Measurements from ENCODE around the gene WDR19. TPM values are rescaled to one million over a fixed set of nuclear protein-coding genes. Genes with fewer than 3 reads are reported as not detected.
A peak's percentile ranks its signal among the peaks of the same experiment; 100 is the strongest.
"Not testable (repeated sequence)": the region's sequence is repeated elsewhere in the genome, so short reads cannot be mapped to it uniquely, and the experiment has no call there.

WDR19 gene
- polyA plus RNA-seq, 6 donors from 2014 or later = 4.6 to 10.6 (median 7.4) TPM

GRCh38 chr4:39237179-39237578, 54.9 kb downstream of the WDR19 start:
- Mint-ChIP-seq H3K4me3 (no peak overlapping the region), H3K27me3 (no peaks in the 10 kb centered on the region), H3K36me3 (peaks cover 14 to 21% of the 10 kb centered on the region in 2 donors), H3K9me3 (no peaks in the 10 kb centered on the region), H3K27ac (no peak overlapping the region), H3K4me1 (no peaks in the 10 kb centered on the region)
- DNase-seq = no peak
- ATAC-seq (ENCODE audit: low read depth in 2 of 2) = no peak

GRCh38 chr4:39243462-39243861, 61.1 kb downstream of the WDR19 start:
- DNase-seq (no peak), ATAC-seq (ENCODE audit: low read depth in 2 of 2) (no peak)
- H3K27ac Mint-ChIP-seq = no peak overlapping the region
- H3K9me3 Mint-ChIP-seq = peaks cover 0 to 5% (median 0%) of the 10 kb centered on the region in 7 donors
- H3K36me3 Mint-ChIP-seq = peaks cover 0 to 11% of the 10 kb centered on the region in 2 donors
- no peaks in the 10 kb centered on the region for H3K4me1 Mint-ChIP-seq
- H3K4me3 Mint-ChIP-seq = no peak overlapping the region
- no peaks in the 10 kb centered on the region for H3K27me3 Mint-ChIP-seq

- Mint-ChIP-seq H3K9me3 (peaks cover 0 to 4% (median under 1%) of the 10 kb centered on the region in 7 donors), H3K36me3 (peaks cover 23 to 29% of the 10 kb centered on the region in 2 donors), H3K27me3 (no peaks in the 10 kb centered on the region), H3K27ac (peak overlapping the region in 2 of 6 donors; percentile 8 to 9), H3K4me3 (no peak overlapping the region), H3K4me1 (no peaks in the 10 kb centered on the region)
- ATAC-seq (ENCODE audit: low read depth in 2 of 2) (no peak), DNase-seq (no peak)
Observed at GRCh38 chr4:39255266-39255665, 72.9 kb downstream of the WDR19 start.

DNA sequence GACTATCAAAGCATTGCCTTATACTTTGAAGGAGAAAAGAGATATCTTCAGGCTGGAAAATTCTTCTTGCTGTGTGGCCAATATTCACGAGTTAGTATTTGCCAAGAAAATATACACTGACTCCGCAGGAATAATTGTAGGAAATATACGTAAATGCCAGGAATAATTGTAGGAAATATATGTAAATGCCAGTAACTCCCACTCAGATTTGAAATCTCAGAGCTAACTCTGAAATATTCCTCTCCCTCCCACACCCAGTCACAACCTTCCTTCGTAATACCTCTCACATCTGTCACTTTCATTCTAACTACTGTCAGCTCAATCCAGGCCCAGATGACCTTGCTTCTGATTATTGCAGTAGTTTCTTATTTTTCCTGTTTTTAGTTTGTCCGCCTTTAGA, 73.5 kb downstream of the WDR19 start:
- DNase-seq (no peak), ATAC-seq (ENCODE audit: low read depth in 2 of 2) (no peak)
- Mint-ChIP-seq H3K4me3 (no peak overlapping the region), H3K27me3 (no peaks in the 10 kb centered on the region), H3K36me3 (peaks cover 23 to 33% of the 10 kb centered on the region in 2 donors), H3K27ac (peak overlapping the region in 4 of 6 donors; percentile 0 to 80 (median 15)), H3K4me1 (no peaks in the 10 kb centered on the region), H3K9me3 (peaks cover 0 to 3% (median 0%) of the 10 kb centered on the region in 7 donors)

- no peak for DNase-seq
- ATAC-seq (ENCODE audit: low read depth in 2 of 2) = no peak
- no peaks in the 10 kb centered on the region for H3K4me1 Mint-ChIP-seq
- H3K36me3 Mint-ChIP-seq = peaks cover 23 to 38% of the 10 kb centered on the region in 2 donors
- H3K27ac Mint-ChIP-seq = peak overlapping the region in 3 of 6 donors; percentile 2 to 30 (median 5)
- peaks cover 0 to 3% (median 0%) of the 10 kb centered on the region in 7 donors for H3K9me3 Mint-ChIP-seq
- no peaks in the 10 kb centered on the region for H3K27me3 Mint-ChIP-seq
- H3K4me3 Mint-ChIP-seq = no peak overlapping the region
Observed at GRCh38 chr4:39256436-39256835, 74.1 kb downstream of the WDR19 start.

GRCh38 chr4:39259571-39260330, 77.4 kb downstream of the WDR19 start:
- ATAC-seq (ENCODE audit: low read depth in 2 of 2) = no peak
- H3K27me3 Mint-ChIP-seq = no peaks in the 10 kb centered on the region
- H3K4me1 Mint-ChIP-seq = peaks cover 0 to 4% (median 3%) of the 10 kb centered on the region in 3 donors
- peaks cover 40 to 52% of the 10 kb centered on the region in 2 donors for H3K36me3 Mint-ChIP-seq
- no peak overlapping the region for H3K27ac Mint-ChIP-seq
- peaks cover 0 to 3% (median 0%) of the 10 kb centered on the region in 7 donors for H3K9me3 Mint-ChIP-seq
- no peak overlapping the region for H3K4me3 Mint-ChIP-seq
- DNase-seq = no peak

- Mint-ChIP-seq H3K4me3 (no peak overlapping the region), H3K9me3 (no peaks in the 10 kb centered on the region), H3K27me3 (no peaks in the 10 kb centered on the region), H3K36me3 (peaks cover 43 to 50% of the 10 kb centered on the region in 2 donors), H3K4me1 (peaks cover 0 to 4% (median 3%) of the 10 kb centered on the region in 3 donors), H3K27ac (no peak overlapping the region)
- ATAC-seq (ENCODE audit: low read depth in 2 of 2) (no peak), DNase-seq (no peak)
Observed at GRCh38 chr4:39263895-39264294, 81.6 kb downstream of the WDR19 start.

- no peak overlapping the region for H3K27ac Mint-ChIP-seq
- no peaks in the 10 kb centered on the region for H3K4me1 Mint-ChIP-seq
- DNase-seq (no peak), ATAC-seq (ENCODE audit: low read depth in 2 of 2) (no peak)
- H3K4me3 Mint-ChIP-seq = no peak overlapping the region
- peaks cover 0 to 2% (median 0%) of the 10 kb centered on the region in 7 donors for H3K9me3 Mint-ChIP-seq
- no peaks in the 10 kb centered on the region for H3K27me3 Mint-ChIP-seq
- H3K36me3 Mint-ChIP-seq = peaks cover 35 to 51% of the 10 kb centered on the region in 2 donors
Observed at GRCh38 chr4:39274503-39274902, 92.2 kb downstream of the WDR19 start.

- H3K27me3 Mint-ChIP-seq; H3K4me1 Mint-ChIP-seq; ATAC-seq (ENCODE audit: low read depth in 2 of 2); H3K27ac Mint-ChIP-seq; DNase-seq; H3K9me3 Mint-ChIP-seq; H3K4me3 Mint-ChIP-seq: not testable (repeated sequence)
- H3K36me3 Mint-ChIP-seq = peaks cover 33 to 42% of the 10 kb centered on the region in 2 donors
Observed at GRCh38 chr4:39277661-39278060, 95.3 kb downstream of the WDR19 start.

DNA sequence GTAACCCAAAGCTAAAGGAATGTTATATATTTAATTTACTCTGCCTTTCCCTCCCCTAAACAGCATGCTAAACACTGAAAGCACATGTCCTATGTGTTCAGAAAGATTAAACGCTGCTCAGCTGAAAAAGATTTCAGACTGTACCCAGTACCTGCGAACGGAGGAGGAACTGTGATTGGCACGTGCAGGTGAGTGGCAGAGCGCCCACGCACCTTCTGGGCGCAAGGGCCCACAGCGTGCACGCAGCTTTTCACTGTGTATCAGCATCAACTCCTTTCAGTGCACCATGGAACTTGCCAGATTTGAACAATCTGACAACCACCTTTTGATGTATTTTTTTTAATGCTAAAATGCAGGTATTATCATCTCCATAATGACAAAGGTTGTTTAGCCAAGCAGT, 96.1 kb downstream of the WDR19 start:
- H3K4me3 Mint-ChIP-seq = no peak overlapping the region
- H3K27me3 Mint-ChIP-seq = no peaks in the 10 kb centered on the region
- H3K9me3 Mint-ChIP-seq = peaks cover 0 to 2% (median 0%) of the 10 kb centered on the region in 7 donors
- DNase-seq (no peak), ATAC-seq (ENCODE audit: low read depth in 2 of 2) (no peak)
- H3K36me3 Mint-ChIP-seq = peaks cover 26 to 34% of the 10 kb centered on the region in 2 donors
- no peak overlapping the region for H3K27ac Mint-ChIP-seq
- no peaks in the 10 kb centered on the region for H3K4me1 Mint-ChIP-seq

GRCh38 chr4:39279416-39279815, 97.1 kb downstream of the WDR19 start:
- H3K9me3 Mint-ChIP-seq = peaks cover 0 to 2% (median 0%) of the 10 kb centered on the region in 7 donors
- DNase-seq = no peak
- H3K4me3 Mint-ChIP-seq = no peak overlapping the region
- peak overlapping the region in 2 of 6 donors; percentile 15 to 68 for H3K27ac Mint-ChIP-seq
- H3K27me3 Mint-ChIP-seq = no peaks in the 10 kb centered on the region
- H3K36me3 Mint-ChIP-seq = peaks cover 25 to 26% of the 10 kb centered on the region in 2 donors
- ATAC-seq (ENCODE audit: low read depth in 2 of 2) = no peak
- no peaks in the 10 kb centered on the region for H3K4me1 Mint-ChIP-seq

DNA sequence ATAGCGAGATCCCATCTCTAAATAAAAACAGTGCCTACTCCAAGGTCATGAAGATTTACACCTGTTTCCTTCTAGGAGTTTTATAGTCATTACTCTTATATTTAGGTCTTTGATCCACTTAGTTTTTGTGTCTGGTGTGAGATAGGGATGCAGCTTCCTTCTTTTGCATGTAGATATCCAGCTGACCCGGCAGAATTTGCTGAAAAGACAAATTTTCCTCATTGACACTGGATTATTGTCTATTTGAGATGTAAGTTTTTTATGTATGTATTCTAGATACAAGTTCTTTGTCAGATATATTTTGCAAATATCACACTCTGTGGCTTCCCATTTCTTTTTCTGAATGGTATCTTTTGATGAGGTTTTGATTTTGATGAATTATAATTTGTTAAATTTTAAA, 98.4 kb downstream of the WDR19 start:
- Mint-ChIP-seq H3K9me3 (peaks cover 0 to 2% (median 0%) of the 10 kb centered on the region in 7 donors), H3K4me3 (no peak overlapping the region), H3K27ac (no peak overlapping the region), H3K4me1 (no peaks in the 10 kb centered on the region), H3K36me3 (peaks cover 15 to 20% of the 10 kb centered on the region in 2 donors), H3K27me3 (no peaks in the 10 kb centered on the region)
- no peak for DNase-seq
- no peak for ATAC-seq (ENCODE audit: low read depth in 2 of 2)

- Mint-ChIP-seq H3K4me1 (no peaks in the 10 kb centered on the region), H3K27ac (no peak overlapping the region), H3K9me3 (no peaks in the 10 kb centered on the region), H3K4me3 (no peak overlapping the region), H3K27me3 (no peaks in the 10 kb centered on the region), H3K36me3 (peaks cover 17 to 28% of the 10 kb centered on the region in 2 donors)
- DNase-seq (no peak), ATAC-seq (ENCODE audit: low read depth in 2 of 2) (no peak)
Observed at GRCh38 chr4:39285111-39285795, 102.9 kb downstream of the WDR19 start.

DNA sequence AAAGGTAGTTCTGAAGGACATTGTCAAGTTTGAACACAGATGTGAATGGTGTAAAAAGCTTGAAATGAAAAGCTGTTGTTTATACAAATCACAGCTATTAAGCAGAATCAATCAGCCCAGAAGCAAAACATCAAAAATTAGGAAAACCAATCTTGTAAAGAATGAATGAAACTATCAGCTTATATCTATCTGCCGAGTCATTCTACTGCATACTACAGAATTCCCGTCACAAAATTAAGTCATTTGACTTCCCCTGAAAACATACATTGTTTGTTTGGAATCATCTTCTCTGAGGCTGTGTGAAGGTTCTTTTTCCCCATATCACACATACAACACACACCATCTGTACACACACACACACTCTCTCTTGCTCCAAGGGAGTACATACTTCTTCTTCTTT, 103.5 kb downstream of the WDR19 start:
- peak overlapping the region in 2 of 6 donors; percentile 2 to 4 for H3K27ac Mint-ChIP-seq
- ATAC-seq (ENCODE audit: low read depth in 2 of 2) = no peak
- peaks cover 17 to 31% of the 10 kb centered on the region in 2 donors for H3K36me3 Mint-ChIP-seq

More for the DNA sequence above, 103.5 kb downstream of the WDR19 start:
- Mint-ChIP-seq H3K9me3 (no peaks in the 10 kb centered on the region), H3K4me3 (no peak overlapping the region), H3K4me1 (no peaks in the 10 kb centered on the region), H3K27me3 (no peaks in the 10 kb centered on the region)
- no peak for DNase-seq

Data from naive B cell (primary cell).